ENCODE results near the gene AMZ1. TPM values are rescaled to one million over a fixed set of nuclear protein-coding genes. Genes with fewer than 3 reads are reported as not detected.

Gene AMZ1
- total and polyA plus RNA-seq, 2 donors (not counting 1 experiment from before 2014, with no cell fraction given), result 0.26 to 0.33 TPM

DNA sequence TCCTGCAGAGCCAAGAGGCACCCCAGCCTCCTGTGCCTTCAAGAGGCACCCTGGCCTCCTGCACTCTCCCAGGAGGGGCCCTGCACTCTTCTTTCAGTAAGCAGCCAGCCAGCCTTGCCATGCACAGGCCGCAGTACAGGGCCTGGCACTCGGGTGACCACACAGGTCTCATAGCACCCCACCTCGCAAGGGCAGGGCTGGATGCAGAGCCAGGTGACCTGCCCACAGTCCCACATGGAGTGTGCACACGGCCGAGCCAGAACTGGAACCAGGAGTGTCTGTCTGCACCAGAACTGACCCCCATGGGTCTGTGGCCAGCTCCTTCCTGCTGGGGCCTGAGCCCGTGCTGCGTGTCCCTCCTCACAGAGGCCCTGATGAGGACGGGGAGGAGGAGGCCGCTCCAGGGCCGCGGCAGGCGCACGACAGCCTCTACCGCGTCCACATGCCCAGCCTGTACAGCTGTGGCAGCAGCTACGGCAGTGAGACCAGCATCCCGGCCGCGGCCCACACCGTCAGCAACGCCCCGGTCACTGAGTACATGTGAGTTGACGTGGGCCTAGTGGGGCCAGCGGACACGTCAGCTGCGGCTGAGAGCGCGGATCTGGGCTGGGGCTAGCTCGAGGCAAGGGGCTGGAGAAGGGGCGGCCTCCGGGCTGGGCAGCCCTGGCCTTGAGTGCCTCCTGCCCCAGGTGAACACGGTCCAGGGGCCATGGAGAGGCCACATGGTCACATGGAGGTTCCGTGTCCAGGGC, 29.9 kb upstream of the AMZ1 start:
- Histone ChIP-seq H3K27me3 (ENCODE audit: control insufficient read depth, insufficient read depth, low read length) (no peaks in the 10 kb centered on the region), H3K4me2 (ENCODE audit: extremely low read depth, insufficient read depth, low read length) (no peak overlapping the region), H3K79me2 (ENCODE audit: control insufficient read depth, insufficient read depth, low read length) (no peaks in the 10 kb centered on the region), H3K36me3 (ENCODE audit: control insufficient read depth, insufficient read depth, low read length) (peaks cover 16% of the 10 kb centered on the region), H3K9ac (ENCODE audit: insufficient read depth, low read length) (no peak overlapping the region), H2AFZ (ENCODE audit: low read length) (no peak overlapping the region), H3K27ac (ENCODE audit: insufficient read depth, low read length) (no peak overlapping the region), H3K4me3 (replicated peaks in 1 of 4; ENCODE audit: control extremely low read depth in 1 of 4, insufficient read depth in 1 of 4, low read depth in 3 of 4, low read length in 4 of 4) (no peak overlapping the region), H4K20me1 (ENCODE audit: control insufficient read depth, extremely low read depth, insufficient read depth, low read length) (no peaks in the 10 kb centered on the region), H3K9me3 (ENCODE audit: control insufficient read depth, insufficient read depth, low read depth, low read length) (no peaks in the 10 kb centered on the region), H3K4me1 (ENCODE audit: control insufficient read depth, extremely low read depth, insufficient read depth, low read length) (no peaks in the 10 kb centered on the region)
- DNase-seq (ENCODE audit: low read depth in 2 of 2), result no peak
- TF ChIP-seq EZH2 (IDR thresholded peaks at IDR 0.05; ENCODE audit: low read length, missing control alignments) (no peak), CTCF (conservative IDR thresholded peaks at IDR 0.05 in 1 of 2, IDR thresholded peaks at IDR 0.05 in 1 of 2; ENCODE audit: low read depth in 1 of 2, low read length in 2 of 2) (no peak)

GRCh38 chr7:2658941-2659340, 29.1 kb upstream of the AMZ1 start:
- no peak overlapping the region for H3K27ac ChIP-seq (ENCODE audit: insufficient read depth, low read length)
- no peak overlapping the region for H3K9ac ChIP-seq (ENCODE audit: insufficient read depth, low read length)
- no peak overlapping the region for H3K4me3 ChIP-seq (replicated peaks in 1 of 4; ENCODE audit: control extremely low read depth in 1 of 4, insufficient read depth in 1 of 4, low read depth in 3 of 4, low read length in 4 of 4)
- peaks cover 16% of the 10 kb centered on the region for H3K36me3 ChIP-seq (ENCODE audit: control insufficient read depth, insufficient read depth, low read length)
- DNase-seq (ENCODE audit: low read depth in 2 of 2), result no peak
- TF ChIP-seq EZH2 (IDR thresholded peaks at IDR 0.05; ENCODE audit: low read length, missing control alignments), result no peak
- TF ChIP-seq CTCF (conservative IDR thresholded peaks at IDR 0.05 in 1 of 2, IDR thresholded peaks at IDR 0.05 in 1 of 2; ENCODE audit: low read depth in 1 of 2, low read length in 2 of 2), result no peak
- H4K20me1 ChIP-seq (ENCODE audit: control insufficient read depth, extremely low read depth, insufficient read depth, low read length), result no peaks in the 10 kb centered on the region
- no peaks in the 10 kb centered on the region for H3K27me3 ChIP-seq (ENCODE audit: control insufficient read depth, insufficient read depth, low read length)
- no peak overlapping the region for H2AFZ ChIP-seq (ENCODE audit: low read length)
- H3K79me2 ChIP-seq (ENCODE audit: control insufficient read depth, insufficient read depth, low read length), result no peaks in the 10 kb centered on the region
- H3K4me2 ChIP-seq (ENCODE audit: extremely low read depth, insufficient read depth, low read length), result no peak overlapping the region
- H3K4me1 ChIP-seq (ENCODE audit: control insufficient read depth, extremely low read depth, insufficient read depth, low read length), result no peaks in the 10 kb centered on the region
- no peaks in the 10 kb centered on the region for H3K9me3 ChIP-seq (ENCODE audit: control insufficient read depth, insufficient read depth, low read depth, low read length)

GRCh38 chr7:2659556-2660358, 28.2 kb upstream of the AMZ1 start:
- Histone ChIP-seq H3K9me3 (ENCODE audit: control insufficient read depth, insufficient read depth, low read depth, low read length) (no peaks in the 10 kb centered on the region), H3K4me2 (ENCODE audit: extremely low read depth, insufficient read depth, low read length) (no peak overlapping the region), H3K27me3 (ENCODE audit: control insufficient read depth, insufficient read depth, low read length) (no peaks in the 10 kb centered on the region), H3K9ac (ENCODE audit: insufficient read depth, low read length) (no peak overlapping the region), H4K20me1 (ENCODE audit: control insufficient read depth, extremely low read depth, insufficient read depth, low read length) (no peaks in the 10 kb centered on the region), H3K36me3 (ENCODE audit: control insufficient read depth, insufficient read depth, low read length) (peaks cover 16% of the 10 kb centered on the region), H3K4me1 (ENCODE audit: control insufficient read depth, extremely low read depth, insufficient read depth, low read length) (no peaks in the 10 kb centered on the region), H3K27ac (ENCODE audit: insufficient read depth, low read length) (no peak overlapping the region), H3K4me3 (replicated peaks in 1 of 4; ENCODE audit: control extremely low read depth in 1 of 4, insufficient read depth in 1 of 4, low read depth in 3 of 4, low read length in 4 of 4) (no peak overlapping the region), H3K79me2 (ENCODE audit: control insufficient read depth, insufficient read depth, low read length) (no peaks in the 10 kb centered on the region), H2AFZ (ENCODE audit: low read length) (no peak overlapping the region)
- no peak for DNase-seq (ENCODE audit: low read depth in 2 of 2)
- TF ChIP-seq CTCF (conservative IDR thresholded peaks at IDR 0.05 in 1 of 2, IDR thresholded peaks at IDR 0.05 in 1 of 2; ENCODE audit: low read depth in 1 of 2, low read length in 2 of 2) (no peak), EZH2 (IDR thresholded peaks at IDR 0.05; ENCODE audit: low read length, missing control alignments) (no peak)
